KMS-11 (cell line): ENCODE measurements around the gene UNCX.

Source experiments
- H2AFZ ChIP-seq: fragments of 200-600 bp; sonication (generic); 2 replicates; pipeline ENCODE4 v1.6.1; 2016; ENCODE audit warnings: antibody characterized with exemption, mixed run types, low read depth
- H3K27ac ChIP-seq: fragments of 200-600 bp; sonication (generic); 2 replicates; pipeline ENCODE4 v1.6.1; 2016; ENCODE audit warnings: mild to moderate bottlenecking, mixed run types
- H3K27me3 ChIP-seq: fragments of 200-600 bp; sonication (generic); 2 replicates; pipeline ENCODE4 v1.6.1; 2017; ENCODE audit warnings: mild to moderate bottlenecking, low read depth, mixed run types, moderate library complexity; ENCODE audit not compliant: insufficient read depth
- H3K36me3 ChIP-seq: fragments of 200-600 bp; sonication (generic); 2 replicates; pipeline ENCODE4 v1.6.1; 2017; ENCODE audit warnings: mild to moderate bottlenecking, mixed run types; ENCODE audit not compliant: insufficient read depth
- H3K4me1 ChIP-seq: fragments of 200-600 bp; sonication (generic); 2 replicates; pipeline ENCODE4 v1.6.1; 2016; ENCODE audit warnings: mild to moderate bottlenecking, low read depth, mixed run types; ENCODE audit not compliant: poor library complexity, severe bottlenecking
- H3K4me2 ChIP-seq: fragments of 200-600 bp; sonication (generic); 2 replicates; pipeline ENCODE4 v1.7.0; 2016; ENCODE audit warnings: mild to moderate bottlenecking, mixed run types
- H3K4me3 ChIP-seq: fragments of 200-600 bp; sonication (generic); IDR thresholded peaks from 2 replicates; pipeline ENCODE4 v1.6.1; 2017; ENCODE audit warnings: low read depth, low read length, mixed read lengths; ENCODE audit not compliant: insufficient read depth
- H3K79me2 ChIP-seq: fragments of 200-600 bp; sonication (generic); 2 replicates; pipeline ENCODE4 v1.6.1; 2016; ENCODE audit warnings: low read depth, mixed run types; ENCODE audit not compliant: insufficient read depth
- H3K9ac ChIP-seq: fragments of 200-600 bp; sonication (generic); 2 replicates; pipeline ENCODE4 v1.6.1; 2016; ENCODE audit warnings: mild to moderate bottlenecking, mixed run types
- H4K20me1 ChIP-seq: fragments of 200-600 bp; sonication (generic); 2 replicates; pipeline ENCODE4 v1.6.1; 2016; ENCODE audit warnings: mild to moderate bottlenecking, mixed run types; ENCODE audit not compliant: insufficient read depth
- TF ChIP-seq, protein P1 (sequence below): fragments of 200-600 bp; sonication (generic); conservative IDR thresholded peaks from 2 replicates; pipeline ENCODE4 v1.6.1; 2017; ENCODE audit warnings: low read depth, mild to moderate bottlenecking, antibody characterized with exemption, low read length, moderate library complexity, mixed read lengths

UNCX gene

GRCh38 chr7:1284743-1285458 is 52.2 kb downstream of the UNCX start:
- Histone ChIP-seq H3K79me2 (no peaks in the 10 kb centered on the region), H3K9ac (no peak overlapping the region), H3K4me2 (no peak overlapping the region), H3K4me3 (no peak overlapping the region), H2AFZ (no peak overlapping the region), H3K4me1 (no peaks in the 10 kb centered on the region), H3K36me3 (no peaks in the 10 kb centered on the region), H4K20me1 (no peaks in the 10 kb centered on the region), H3K27ac (no peak overlapping the region), H3K27me3 (peaks cover 74% of the 10 kb centered on the region)
- TF ChIP-seq, protein P1, sequence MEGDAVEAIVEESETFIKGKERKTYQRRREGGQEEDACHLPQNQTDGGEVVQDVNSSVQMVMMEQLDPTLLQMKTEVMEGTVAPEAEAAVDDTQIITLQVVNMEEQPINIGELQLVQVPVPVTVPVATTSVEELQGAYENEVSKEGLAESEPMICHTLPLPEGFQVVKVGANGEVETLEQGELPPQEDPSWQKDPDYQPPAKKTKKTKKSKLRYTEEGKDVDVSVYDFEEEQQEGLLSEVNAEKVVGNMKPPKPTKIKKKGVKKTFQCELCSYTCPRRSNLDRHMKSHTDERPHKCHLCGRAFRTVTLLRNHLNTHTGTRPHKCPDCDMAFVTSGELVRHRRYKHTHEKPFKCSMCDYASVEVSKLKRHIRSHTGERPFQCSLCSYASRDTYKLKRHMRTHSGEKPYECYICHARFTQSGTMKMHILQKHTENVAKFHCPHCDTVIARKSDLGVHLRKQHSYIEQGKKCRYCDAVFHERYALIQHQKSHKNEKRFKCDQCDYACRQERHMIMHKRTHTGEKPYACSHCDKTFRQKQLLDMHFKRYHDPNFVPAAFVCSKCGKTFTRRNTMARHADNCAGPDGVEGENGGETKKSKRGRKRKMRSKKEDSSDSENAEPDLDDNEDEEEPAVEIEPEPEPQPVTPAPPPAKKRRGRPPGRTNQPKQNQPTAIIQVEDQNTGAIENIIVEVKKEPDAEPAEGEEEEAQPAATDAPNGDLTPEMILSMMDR, result no peak

GRCh38 chr7:1285556-1286301 is 53.1 kb downstream of the UNCX start:
- H3K79me2 ChIP-seq, result no peaks in the 10 kb centered on the region
- H3K27ac ChIP-seq, result no peak overlapping the region
- H4K20me1 ChIP-seq, result no peaks in the 10 kb centered on the region
- no peak overlapping the region for H3K9ac ChIP-seq
- no peak overlapping the region for H3K4me3 ChIP-seq
- H3K36me3 ChIP-seq, result no peaks in the 10 kb centered on the region
- H2AFZ ChIP-seq, result no peak overlapping the region
- no peaks in the 10 kb centered on the region for H3K4me1 ChIP-seq
- TF ChIP-seq, protein P1, result no peak
- H3K4me2 ChIP-seq, result no peak overlapping the region
- peaks cover 82% of the 10 kb centered on the region for H3K27me3 ChIP-seq
